Glutamatergic neuron (in vitro differentiated cells): ENCODE data around the gene ABCF2. TPM values are rescaled to one million over a fixed set of nuclear protein-coding genes. Genes with fewer than 3 reads are reported as not detected.

Experiments used
- DNase-seq: peaks from one replicate; pipeline ENCODE4 v3.0.0; 2022
- H3K27ac Mint-ChIP-seq: one replicate; pipeline ENCODE4 v1.8.0; 2020; ENCODE audit warnings: mild to moderate bottlenecking, mixed read lengths, inconsistent platforms; ENCODE audit not compliant: unreplicated experiment
- H3K27me3 Mint-ChIP-seq: one replicate; pipeline ENCODE4 v1.8.0; 2020; ENCODE audit warnings: mild to moderate bottlenecking, moderate library complexity, mixed read lengths, inconsistent platforms; ENCODE audit not compliant: unreplicated experiment
- H3K36me3 Mint-ChIP-seq: one replicate; pipeline ENCODE4 v1.8.0; 2020; ENCODE audit warnings: mild to moderate bottlenecking, mixed read lengths, inconsistent platforms; ENCODE audit not compliant: unreplicated experiment
- H3K4me1 Mint-ChIP-seq: one replicate; pipeline ENCODE4 v1.8.0; 2020; ENCODE audit warnings: mild to moderate bottlenecking, low read depth, mixed read lengths, inconsistent platforms; ENCODE audit not compliant: unreplicated experiment
- H3K4me3 Mint-ChIP-seq: one replicate; pipeline ENCODE4 v1.8.0; 2020; ENCODE audit warnings: mild to moderate bottlenecking, mixed read lengths, inconsistent platforms; ENCODE audit not compliant: unreplicated experiment
- H3K9me3 Mint-ChIP-seq: one replicate; pipeline ENCODE4 v1.8.0; 2020; ENCODE audit warnings: mild to moderate bottlenecking, moderate library complexity, mixed read lengths, inconsistent platforms; ENCODE audit not compliant: unreplicated experiment
- CTCF ChIP-seq: fragments of 200-600 bp; sonication (generic); IDR thresholded peaks from one replicate; pipeline ENCODE4 v1.5.0; 2021; ENCODE audit not compliant: partially characterized antibody, unreplicated experiment
- total RNA-seq: library from RNA; stranded (reverse); fragmentation: NEBNext Ultra II Directional; extraction: Animal tissue kit (Norgen Biotek cat#: 25700); gene quantifications from one replicate; pipeline ENCODE4 v1.2.1, GENCODE V29; 2021; ENCODE audit not compliant: unreplicated experiment

Gene ABCF2
- total RNA-seq, 1 donor from 2014 or later: 39.1 TPM

GRCh38 chr7:151244841-151245346 lies 17.9 kb upstream of the ABCF2 start:
- Mint-ChIP-seq H3K4me1 (peaks cover 18% of the 10 kb centered on the region), H3K27me3 (peaks cover 21% of the 10 kb centered on the region), H3K27ac (no peak overlapping the region), H3K9me3 (peaks cover 1% of the 10 kb centered on the region), H3K36me3 (no peaks in the 10 kb centered on the region), H3K4me3 (peak overlapping the region; percentile 69)
- no peak for DNase-seq
- TF ChIP-seq CTCF: no peak

- Mint-ChIP-seq H3K27me3 (peaks cover 21% of the 10 kb centered on the region), H3K4me1 (peaks cover 18% of the 10 kb centered on the region), H3K4me3 (peak overlapping the region; percentile 69), H3K9me3 (peaks cover 1% of the 10 kb centered on the region), H3K36me3 (no peaks in the 10 kb centered on the region), H3K27ac (no peak overlapping the region)
- DNase-seq: peak; percentile 69
- TF ChIP-seq CTCF: peak; percentile 90
Observed at GRCh38 chr7:151244196-151244840, 17.3 kb upstream of the ABCF2 start.

- peak; percentile 44 for DNase-seq
- H3K27ac Mint-ChIP-seq: peak overlapping the region; percentile 48
- peak overlapping the region; percentile 64 for H3K4me3 Mint-ChIP-seq
- peaks cover 16% of the 10 kb centered on the region for H3K4me1 Mint-ChIP-seq
- peaks cover 1% of the 10 kb centered on the region for H3K9me3 Mint-ChIP-seq
- TF ChIP-seq CTCF: no peak
- no peaks in the 10 kb centered on the region for H3K36me3 Mint-ChIP-seq
- peaks cover 21% of the 10 kb centered on the region for H3K27me3 Mint-ChIP-seq
Observed at GRCh38 chr7:151243408-151244195, 16.6 kb upstream of the ABCF2 start.

GRCh38 chr7:151243045-151243349 lies 16.0 kb upstream of the ABCF2 start:
- Mint-ChIP-seq H3K4me1 (peaks cover 16% of the 10 kb centered on the region), H3K4me3 (no peak overlapping the region), H3K9me3 (peaks cover 1% of the 10 kb centered on the region), H3K27me3 (peaks cover 19% of the 10 kb centered on the region), H3K27ac (peak overlapping the region; percentile 43), H3K36me3 (no peaks in the 10 kb centered on the region)
- TF ChIP-seq CTCF: no peak
- no peak for DNase-seq
